EH (cell line): ENCODE results near the gene PSME1.

ENCODE experiments used
- DNase-seq: peaks from one replicate; pipeline ENCODE4 v3.0.0-alpha.2; 2015; ENCODE audit warnings: low read depth

Gene PSME1

GRCh38 chr14:24135834-24136683, at the start of gene PSME1:
TSS of gene PSME1 (plus strand) at chr14:24136194. CDS start at chr14:24136263, 69 bp downstream.
- DNase-seq, result peak; percentile 90

- DNase-seq, result no peak
Measured at GRCh38 chr14:24087004-24087403, 49.0 kb upstream of the PSME1 start.

- no peak for DNase-seq
Measured at GRCh38 chr14:24088095-24088494, 47.9 kb upstream of the PSME1 start.

- no peak for DNase-seq
Measured at GRCh38 chr14:24089890-24090289, 46.1 kb upstream of the PSME1 start.

GRCh38 chr14:24092110-24092504, 43.9 kb upstream of the PSME1 start:
- DNase-seq, result no peak

- DNase-seq, result no peak
Measured at GRCh38 chr14:24092505-24093206, 43.3 kb upstream of the PSME1 start.

GRCh38 chr14:24093207-24093900, 42.6 kb upstream of the PSME1 start:
- no peak for DNase-seq

GRCh38 chr14:24093901-24094840, 41.8 kb upstream of the PSME1 start, which contains the start of gene PCK2:
TSS of gene PCK2 (plus strand) at chr14:24094311. CDS start at chr14:24094406, 95 bp downstream.
- peak; percentile 99 for DNase-seq

- DNase-seq, result no peak
Measured at GRCh38 chr14:24094841-24095270, 41.1 kb upstream of the PSME1 start.

DNA sequence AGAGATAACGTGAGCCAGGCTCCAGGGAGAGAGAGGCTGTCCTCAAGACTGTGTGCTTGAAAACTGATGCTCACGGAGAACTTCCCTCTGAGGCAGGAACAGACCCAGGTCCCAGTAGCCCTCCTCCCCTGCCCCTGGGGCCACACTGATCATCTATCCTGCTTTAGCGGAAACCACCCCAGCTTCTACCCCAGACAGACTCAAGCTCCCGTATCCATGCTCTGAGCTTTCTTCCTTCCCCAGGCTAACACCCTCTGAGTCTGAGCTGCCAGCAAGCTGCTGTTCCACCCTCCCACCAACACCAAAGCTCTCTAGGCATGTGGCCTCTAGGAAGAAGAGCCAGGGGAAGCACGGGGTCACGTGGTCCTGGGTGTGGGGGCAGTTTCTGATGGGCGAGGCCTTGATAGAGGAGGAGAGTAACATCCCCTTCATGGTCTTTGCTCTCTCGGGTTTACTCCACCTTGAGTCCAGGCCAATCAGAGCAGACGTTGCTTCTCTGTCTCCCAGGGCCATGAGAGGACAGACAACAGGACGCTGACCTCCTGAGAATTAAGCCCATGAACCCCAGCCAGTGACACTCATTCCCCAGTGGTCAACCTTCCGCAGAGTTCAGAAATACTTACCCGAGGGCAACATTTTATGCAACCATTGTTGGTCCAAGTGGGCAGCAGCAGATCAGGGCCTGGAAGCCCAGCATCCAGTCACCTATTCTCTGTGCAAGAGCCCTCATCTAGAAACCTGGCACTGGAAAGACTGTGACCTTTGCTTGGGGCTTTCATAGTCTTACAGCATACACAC, 40.5 kb upstream of the PSME1 start:
- DNase-seq, result peak; percentile 82

- DNase-seq, result no peak
Measured at GRCh38 chr14:24096545-24097181, 39.3 kb upstream of the PSME1 start.

DNA sequence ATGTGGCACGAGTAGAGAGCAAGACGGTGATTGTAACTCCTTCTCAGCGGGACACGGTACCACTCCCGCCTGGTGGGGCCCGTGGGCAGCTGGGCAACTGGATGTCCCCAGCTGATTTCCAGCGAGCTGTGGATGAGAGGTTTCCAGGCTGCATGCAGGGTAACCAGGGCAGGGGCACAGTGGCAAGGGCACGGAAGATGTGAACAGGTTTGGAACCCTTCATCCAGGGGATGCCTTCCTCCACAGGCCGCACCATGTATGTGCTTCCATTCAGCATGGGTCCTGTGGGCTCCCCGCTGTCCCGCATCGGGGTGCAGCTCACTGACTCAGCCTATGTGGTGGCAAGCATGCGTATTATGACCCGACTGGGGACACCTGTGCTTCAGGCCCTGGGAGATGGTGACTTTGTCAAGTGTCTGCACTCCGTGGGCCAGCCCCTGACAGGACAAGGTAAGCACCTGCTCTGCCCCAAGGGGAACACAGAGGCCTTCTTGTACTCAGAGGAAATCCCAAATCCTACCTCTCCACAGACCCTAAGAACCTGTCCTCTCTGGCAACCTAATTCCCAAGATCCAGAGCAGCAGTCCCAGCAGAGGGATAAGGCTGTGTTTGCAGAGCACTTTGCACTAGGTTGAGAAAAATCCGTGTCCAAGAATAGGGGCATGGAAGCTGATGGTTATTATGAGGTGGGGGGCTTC, 37.6 kb upstream of the PSME1 start:
- no peak for DNase-seq

DNA sequence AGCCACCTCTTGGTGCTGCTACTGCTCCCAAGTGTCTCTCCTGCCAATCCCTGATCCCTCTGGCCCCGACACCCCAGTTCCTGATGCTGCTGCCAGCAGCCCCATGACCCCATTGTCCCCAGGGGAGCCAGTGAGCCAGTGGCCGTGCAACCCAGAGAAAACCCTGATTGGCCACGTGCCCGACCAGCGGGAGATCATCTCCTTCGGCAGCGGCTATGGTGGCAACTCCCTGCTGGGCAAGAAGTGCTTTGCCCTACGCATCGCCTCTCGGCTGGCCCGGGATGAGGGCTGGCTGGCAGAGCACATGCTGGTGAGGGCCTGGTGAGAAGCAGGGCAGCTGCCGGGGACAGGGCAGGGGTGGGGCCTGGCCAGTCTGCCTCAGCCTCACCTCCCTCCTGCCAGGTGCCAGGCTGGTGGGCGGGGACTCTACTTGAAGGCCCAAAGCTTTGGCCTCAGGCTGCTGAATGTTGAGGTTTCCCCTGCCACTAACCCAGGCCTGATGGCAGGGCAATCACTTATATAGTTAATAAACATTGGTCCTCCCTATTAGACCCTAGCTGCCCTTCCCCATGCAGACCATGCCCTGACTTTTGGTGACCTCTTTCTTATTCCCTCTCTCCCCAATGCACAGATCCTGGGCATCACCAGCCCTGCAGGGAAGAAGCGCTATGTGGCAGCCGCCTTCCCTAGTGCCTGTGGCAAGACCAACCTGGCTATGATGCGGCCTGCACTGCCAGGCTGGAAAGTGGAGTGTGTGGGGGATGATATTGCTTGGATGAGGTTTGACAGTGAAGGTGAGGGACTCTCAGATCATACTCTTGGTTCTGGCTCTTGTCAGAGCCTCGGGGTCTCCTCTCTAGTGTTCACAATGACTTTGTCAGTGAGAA, 36.8 kb upstream of the PSME1 start:
- no peak for DNase-seq

GRCh38 chr14:24100197-24100981, 35.6 kb upstream of the PSME1 start:
- no peak for DNase-seq

DNA sequence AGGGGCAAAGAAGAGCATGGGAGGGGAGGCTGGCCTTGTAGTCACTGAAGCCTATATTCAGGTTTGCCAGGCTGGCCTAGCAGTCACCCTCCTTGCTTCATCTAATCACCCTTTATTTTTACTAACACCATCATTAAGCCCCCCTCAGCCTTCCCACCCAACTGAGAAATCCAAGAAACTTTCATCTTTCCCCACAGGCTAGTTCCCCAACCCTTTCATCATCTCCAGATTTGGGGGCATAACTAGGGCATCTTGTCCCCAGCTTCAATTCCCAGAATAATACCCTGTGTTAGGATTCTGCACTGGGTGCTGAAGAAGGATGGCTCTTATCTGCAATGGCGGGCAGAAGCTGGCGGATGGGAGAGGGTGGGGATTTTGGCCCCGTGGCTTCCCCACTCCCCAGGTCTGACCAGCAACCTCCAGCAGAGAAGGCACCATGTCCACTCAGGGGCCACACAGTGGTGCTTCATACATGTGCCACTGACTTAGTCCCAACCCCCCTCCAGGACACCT, 35.0 kb upstream of the PSME1 start:
- DNase-seq, result no peak

- no peak for DNase-seq
Measured at GRCh38 chr14:24102357-24103048, 33.5 kb upstream of the PSME1 start.

- DNase-seq, result no peak
Measured at GRCh38 chr14:24103451-24103850, 32.5 kb upstream of the PSME1 start.
